CD4-positive, alpha-beta T cell treated with Interleukin-15 for 1 hour (primary cell): ENCODE results near the gene RNASE1.
"Not testable (repeated sequence)": the region's sequence is repeated elsewhere in the genome, so short reads cannot be mapped to it uniquely, and the experiment has no call there.

Experiments
- DNase-seq: peaks from one replicate; pipeline ENCODE4 v3.0.0-alpha.2; 2020

The RNASE1 gene

DNA sequence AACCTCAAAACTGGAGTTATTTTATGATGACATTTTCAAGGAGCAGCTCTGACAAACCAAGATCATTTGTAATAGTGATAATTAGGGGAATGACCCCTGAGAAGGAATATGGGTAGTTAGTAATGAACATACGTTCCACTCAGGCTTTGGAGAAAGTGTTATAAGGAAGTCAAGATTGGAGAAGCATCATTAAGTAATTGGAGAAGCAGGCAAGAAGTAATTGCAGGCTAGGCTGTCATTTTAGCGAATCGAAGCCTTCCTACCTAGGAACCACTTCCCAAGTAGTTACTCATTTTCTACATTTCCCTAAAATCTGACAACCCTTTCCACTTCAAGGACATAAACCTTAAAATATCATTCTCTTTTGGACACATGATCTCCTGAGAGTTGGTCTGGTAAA lies 33.2 kb downstream of the RNASE1 start:
- no peak for DNase-seq

GRCh38 chr14:20768593-20768892 lies 34.1 kb downstream of the RNASE1 start:
- no peak for DNase-seq

DNA sequence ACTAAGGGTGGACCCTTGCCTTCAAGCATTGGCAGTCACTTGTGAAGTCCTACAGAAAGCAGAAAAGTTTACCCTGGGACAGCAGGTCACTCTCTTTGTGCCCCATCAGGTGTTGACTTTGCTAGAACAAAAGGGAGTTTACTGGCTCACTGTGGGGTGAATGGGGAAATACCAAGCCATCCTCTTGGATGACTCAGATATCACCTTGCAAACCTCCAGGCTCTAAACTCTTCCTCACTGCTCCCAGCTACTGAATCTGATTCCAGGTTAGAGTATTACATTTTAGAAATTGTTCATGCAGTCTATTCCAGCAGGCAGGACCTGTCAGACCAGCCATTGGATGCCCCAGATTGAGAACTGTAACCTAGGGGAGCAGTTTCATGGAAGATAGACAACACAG lies 41.7 kb downstream of the RNASE1 start:
- DNase-seq: no peak

DNA sequence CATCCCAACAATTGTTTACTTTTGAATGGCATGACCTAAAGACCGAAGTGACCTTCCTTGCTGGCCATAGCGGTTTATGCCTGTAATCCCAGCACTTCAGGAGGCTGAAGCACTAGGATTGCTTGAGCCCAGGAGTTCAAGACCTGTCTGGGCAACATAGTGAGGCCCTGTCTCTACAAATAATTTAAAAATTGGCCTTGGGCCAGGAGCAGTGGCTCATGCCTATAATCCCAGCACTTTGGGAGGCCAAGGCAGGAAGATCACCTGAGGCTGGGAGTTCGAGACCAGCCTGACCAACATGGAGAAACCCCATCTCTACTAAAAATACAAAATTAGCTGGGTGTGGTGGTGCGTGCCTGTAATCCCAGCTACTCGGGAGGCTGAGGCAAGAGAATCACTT lies 43.2 kb downstream of the RNASE1 start:
- DNase-seq: not testable (repeated sequence)

GRCh38 chr14:20757965-20758364 lies 44.7 kb downstream of the RNASE1 start:
- peak; percentile 20 for DNase-seq

DNA sequence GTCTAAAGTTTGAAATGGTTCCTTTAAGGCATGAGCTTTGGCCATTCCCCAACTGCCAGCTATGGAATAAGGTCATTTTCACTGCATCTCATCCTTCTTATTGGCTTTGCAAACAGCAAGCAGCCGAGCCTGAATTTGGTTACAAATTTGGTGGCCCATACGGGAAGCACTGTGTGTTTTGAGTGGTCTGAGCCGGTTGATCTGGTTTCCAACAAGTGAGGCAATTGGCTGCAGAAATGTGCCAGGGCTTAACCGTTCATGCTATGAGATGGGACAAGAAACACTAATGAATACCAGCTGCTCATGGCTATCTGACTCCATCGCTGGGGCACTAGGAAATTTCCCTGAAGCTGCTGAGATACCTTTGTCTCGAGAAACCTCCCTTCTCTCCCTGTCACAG lies 47.6 kb downstream of the RNASE1 start:
- no peak for DNase-seq

DNA sequence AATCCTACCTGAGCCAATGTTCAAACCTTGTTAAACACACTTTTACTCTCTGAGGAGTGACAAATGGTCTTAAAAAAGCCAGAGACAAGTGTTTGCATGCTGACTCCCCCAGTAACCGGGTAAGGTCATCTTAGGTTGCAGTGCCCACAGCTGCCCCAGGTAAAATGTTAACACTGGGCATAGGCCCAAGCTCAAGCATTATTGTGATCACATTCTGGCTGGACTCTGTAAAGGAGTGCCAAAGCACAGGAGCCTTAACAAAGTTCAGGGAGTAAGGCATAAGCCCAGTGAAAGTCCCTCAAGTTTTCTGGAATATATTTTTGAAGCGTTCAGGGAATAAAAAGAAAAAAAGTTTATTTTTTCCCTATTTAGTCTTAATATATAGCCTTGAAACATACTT lies 48.3 kb downstream of the RNASE1 start:
- no peak for DNase-seq

DNA sequence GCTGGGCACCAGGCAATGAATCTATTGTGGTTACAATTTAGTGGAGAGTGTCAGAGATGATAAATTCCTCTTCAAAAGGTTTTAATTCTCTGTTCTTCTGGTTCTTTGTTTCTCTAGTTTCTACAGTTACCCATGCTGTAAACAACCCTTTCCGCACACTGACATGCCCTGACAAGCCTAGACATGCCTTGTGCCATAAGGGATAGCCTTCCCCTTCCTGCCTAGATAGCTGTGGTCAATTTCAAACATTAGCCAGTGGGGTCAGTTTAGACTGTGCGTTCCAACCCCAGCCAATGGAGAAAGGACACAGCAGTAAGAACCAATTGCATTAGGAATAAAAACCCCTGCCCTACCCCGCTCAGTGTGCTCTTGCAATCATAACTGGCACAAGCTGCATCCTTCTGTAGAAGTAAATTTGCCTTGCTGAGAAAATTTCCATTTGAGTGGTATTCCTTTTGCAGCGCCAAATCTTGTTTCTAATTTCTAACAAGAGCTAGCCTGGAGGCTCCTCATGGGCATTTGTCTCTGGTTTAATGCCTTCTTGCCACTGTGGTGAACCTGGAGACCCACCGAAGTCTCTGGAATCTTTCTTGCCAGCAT lies 50.6 kb downstream of the RNASE1 start:
- no peak for DNase-seq
